GM23248 (cell line): ENCODE data around the gene PLPPR4.

Source experiments
- EZH2 ChIP-seq: fragments of 200-600 bp; sonication (generic); IDR thresholded peaks from 2 replicates; pipeline ENCODE4 v1.6.1; 2018; ENCODE audit warnings: antibody characterized with exemption, mild to moderate bottlenecking; ENCODE audit not compliant: insufficient read depth, poor library complexity, severe bottlenecking
- EZH2phosphoT487 ChIP-seq: fragments of 200-600 bp; sonication (generic); IDR thresholded peaks from 2 replicates; pipeline ENCODE4 v1.6.1; 2018; ENCODE audit warnings: antibody characterized with exemption, moderate library complexity, mild to moderate bottlenecking, low read depth; ENCODE audit not compliant: insufficient read depth

DNA sequence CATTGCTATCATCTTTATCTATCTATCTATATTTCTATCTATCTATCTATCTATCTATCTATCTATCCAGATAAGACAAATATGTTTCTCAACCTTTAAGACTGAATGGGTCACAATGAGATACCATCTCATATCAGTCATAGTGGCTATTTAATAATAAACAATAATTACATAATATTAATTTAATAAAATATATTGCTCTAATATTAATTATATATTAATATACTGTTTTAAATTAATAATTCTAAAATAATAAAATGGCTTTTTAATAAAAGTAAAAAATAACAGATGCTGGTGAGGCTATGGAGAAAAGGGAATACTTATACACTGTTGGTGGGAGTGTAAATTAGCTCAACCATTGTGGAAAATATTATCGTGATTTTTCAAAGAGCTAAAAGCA is 13.0 kb upstream of the PLPPR4 start:
- TF ChIP-seq EZH2 (no peak), EZH2phosphoT487 (no peak)
